Measurements from ENCODE around the gene BMPER. TPM values are rescaled to one million over a fixed set of nuclear protein-coding genes. Genes with fewer than 3 reads are reported as not detected.

BMPER gene
- total RNA-seq, 2 experiments from 2014 or later, result not detected

GRCh38 chr7:33907625-33908024 is 2.3 kb downstream of the BMPER start:
- peaks cover 4% of the 10 kb centered on the region for H3K4me1 Mint-ChIP-seq (ENCODE audit: low read depth)
- ChIA-PET POLR2A (no interaction called here), CTCF (no interaction called here)
- H3K4me3 ChIP-seq (ENCODE audit: low read length), result no peak overlapping the region
- H3K36me3 ChIP-seq (ENCODE audit: insufficient read depth, low read length), result no peaks in the 10 kb centered on the region
- intact Hi-C loops (cut with DNase I, micrococcal nuclease), result no loop called here
- TF ChIP-seq CTCF (IDR thresholded peaks at IDR 0.05), result no peak
- no peak overlapping the region for H3K27ac Mint-ChIP-seq
- peaks cover 69% of the 10 kb centered on the region for H3K27me3 Mint-ChIP-seq
- peaks cover 29 to 62% of the 10 kb centered on the region in 2 experiments for H3K27me3 ChIP-seq (ENCODE audit: control insufficient read depth in 1 of 2, insufficient read depth in 2 of 2, low read length in 2 of 2)
- H3K4me3 Mint-ChIP-seq, result no peak overlapping the region
- ATAC-seq (ENCODE audit: poor library complexity) (no peak), DNase-seq (no peak)
- H3K4me1 ChIP-seq (ENCODE audit: insufficient read depth, low read length), result peaks cover 11% of the 10 kb centered on the region
- no peak overlapping the region for H3K27ac ChIP-seq (ENCODE audit: low read depth in 1 of 2, low read length in 2 of 2)
- H3K9me3 Mint-ChIP-seq, result no peaks in the 10 kb centered on the region
- peaks cover 0 to 4% of the 10 kb centered on the region in 2 experiments for H3K9me3 ChIP-seq (ENCODE audit: control insufficient read depth in 1 of 2, insufficient read depth in 1 of 2, low read length in 2 of 2)
- H3K36me3 Mint-ChIP-seq (ENCODE audit: low read depth), result no peaks in the 10 kb centered on the region

DNA sequence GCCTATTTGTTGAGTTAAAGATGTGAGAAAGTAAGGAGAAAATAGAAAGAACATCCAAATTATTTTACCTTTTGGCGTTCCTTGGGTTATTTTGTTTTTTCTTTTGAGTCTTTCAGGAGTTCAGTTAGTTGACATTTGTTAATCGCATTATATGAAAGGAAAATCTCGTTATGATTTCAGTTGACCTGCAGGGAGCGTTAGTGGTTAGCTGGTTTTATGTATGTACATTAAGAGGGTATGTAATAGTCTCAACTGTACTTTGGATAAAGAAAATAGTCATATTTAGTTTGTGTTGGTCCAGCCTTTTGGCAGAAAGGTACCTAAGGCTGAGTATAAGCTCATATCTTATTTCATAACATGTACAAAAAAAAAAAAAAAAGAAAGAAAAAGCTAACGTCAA is 4.0 kb downstream of the BMPER start:
- no peaks in the 10 kb centered on the region for H3K36me3 ChIP-seq (ENCODE audit: insufficient read depth, low read length)
- Mint-ChIP-seq H3K27me3 (peaks cover 62% of the 10 kb centered on the region), H3K4me1 (ENCODE audit: low read depth) (no peaks in the 10 kb centered on the region), H3K9me3 (no peaks in the 10 kb centered on the region), H3K36me3 (ENCODE audit: low read depth) (no peaks in the 10 kb centered on the region), H3K27ac (no peak overlapping the region), H3K4me3 (no peak overlapping the region)
- no peak for TF ChIP-seq CTCF (IDR thresholded peaks at IDR 0.05)
- intact Hi-C loops (cut with DNase I, micrococcal nuclease), result no loop called here
- DNase-seq (no peak), ATAC-seq (ENCODE audit: poor library complexity) (no peak)
- H3K27me3 ChIP-seq (ENCODE audit: control insufficient read depth in 1 of 2, insufficient read depth in 2 of 2, low read length in 2 of 2), result peaks cover 16 to 46% of the 10 kb centered on the region in 2 experiments
- H3K4me1 ChIP-seq (ENCODE audit: insufficient read depth, low read length), result peaks cover 8% of the 10 kb centered on the region
- H3K27ac ChIP-seq (ENCODE audit: low read depth in 1 of 2, low read length in 2 of 2), result no peak overlapping the region
- ChIA-PET CTCF (no interaction called here), POLR2A (no interaction called here)
- no peak overlapping the region for H3K4me3 ChIP-seq (ENCODE audit: low read length)
- no peaks in the 10 kb centered on the region for H3K9me3 ChIP-seq (ENCODE audit: control insufficient read depth in 1 of 2, insufficient read depth in 1 of 2, low read length in 2 of 2)

DNA sequence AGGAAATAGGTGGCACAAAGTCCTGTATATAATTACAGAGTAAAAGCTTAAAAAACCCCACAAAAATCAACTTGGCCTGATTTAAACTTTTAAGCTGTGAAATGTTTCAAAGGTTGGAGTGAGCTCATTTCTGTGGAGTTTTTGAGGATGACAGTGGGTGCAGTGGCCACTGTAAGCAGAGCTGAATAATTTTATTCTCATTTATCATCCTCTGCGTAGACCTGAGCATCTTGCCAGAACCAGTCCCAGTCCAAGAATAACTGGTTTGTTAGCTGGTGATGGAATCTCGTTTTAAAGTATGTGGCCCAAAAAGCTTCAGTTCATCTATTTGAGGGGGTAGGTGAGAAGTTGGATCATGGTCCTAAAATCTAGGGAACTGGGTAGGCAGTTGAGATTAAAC is 4.4 kb downstream of the BMPER start:
- POLR2A ChIA-PET, result no interaction called here
- ATAC-seq (ENCODE audit: poor library complexity), result no peak
- H3K9me3 Mint-ChIP-seq, result no peaks in the 10 kb centered on the region
- Histone ChIP-seq H3K4me3 (ENCODE audit: low read length) (no peak overlapping the region), H3K36me3 (ENCODE audit: insufficient read depth, low read length) (no peaks in the 10 kb centered on the region), H3K4me1 (ENCODE audit: insufficient read depth, low read length) (peaks cover 4% of the 10 kb centered on the region), H3K9me3 (ENCODE audit: control insufficient read depth in 1 of 2, insufficient read depth in 1 of 2, low read length in 2 of 2) (no peaks in the 10 kb centered on the region), H3K27ac (ENCODE audit: low read depth in 1 of 2, low read length in 2 of 2) (no peak overlapping the region), H3K27me3 (ENCODE audit: control insufficient read depth in 1 of 2, insufficient read depth in 2 of 2, low read length in 2 of 2) (peaks cover 13 to 41% of the 10 kb centered on the region in 2 experiments)
- DNase-seq, result no peak
- no peak overlapping the region for H3K4me3 Mint-ChIP-seq
- H3K27ac Mint-ChIP-seq, result no peak overlapping the region
- no peaks in the 10 kb centered on the region for H3K36me3 Mint-ChIP-seq (ENCODE audit: low read depth)
- H3K27me3 Mint-ChIP-seq, result peaks cover 64% of the 10 kb centered on the region
- CTCF ChIA-PET, result no interaction called here
- intact Hi-C loops (cut with DNase I, micrococcal nuclease), result no loop called here
- H3K4me1 Mint-ChIP-seq (ENCODE audit: low read depth), result no peaks in the 10 kb centered on the region
- TF ChIP-seq CTCF (IDR thresholded peaks at IDR 0.05), result no peak
